WTC11 (cell line): ENCODE results near the gene CDK10. TPM values are rescaled to one million over a fixed set of nuclear protein-coding genes. Genes with fewer than 3 reads are reported as not detected.

Experiments used
- ATAC-seq: fragments of 200-7000 bp; cut with Tn5 transposase; 2 replicates; pipeline ENCODE4 v1.10.0; 2021; ENCODE audit warnings: mild to moderate bottlenecking, moderate library complexity
- CTCF ChIA-PET: fragments of 300-600 bp; sonication (Branson Sonifier 250); formaldehyde crosslinking; loops from one replicate; lab custom pipeline; 2021; ENCODE audit warnings: antibody characterized with exemption; lab: Charles Lee
- POLR2A ChIA-PET: fragments of 350-600 bp; sonication (Branson Sonifier 250); formaldehyde crosslinking; loops from one replicate; lab custom pipeline; 2021; ENCODE audit warnings: antibody characterized with exemption; lab: Charles Lee
- DNase-seq: peaks from one replicate; pipeline ENCODE4 v3.0.0; 2021; ENCODE audit warnings: low spot score
- H3K27ac Mint-ChIP-seq: 2 replicates; pipeline ENCODE4 v1.8.0; 2021; ENCODE audit warnings: mixed read lengths
- H3K27me3 Mint-ChIP-seq: 2 replicates; pipeline ENCODE4 v1.8.0; 2021; ENCODE audit warnings: low read depth, mild to moderate bottlenecking, moderate library complexity, mixed read lengths
- H3K36me3 Mint-ChIP-seq: 2 replicates; pipeline ENCODE4 v1.8.0; 2021; ENCODE audit warnings: mixed read lengths
- H3K4me1 Mint-ChIP-seq: 2 replicates; pipeline ENCODE4 v1.8.0; 2022; ENCODE audit warnings: mixed read lengths
- H3K4me3 Mint-ChIP-seq: 2 replicates; pipeline ENCODE4 v1.8.0; 2021; ENCODE audit warnings: mild to moderate bottlenecking, moderate library complexity, mixed read lengths
- H3K9me3 Mint-ChIP-seq: 2 replicates; pipeline ENCODE4 v1.8.0; 2021; ENCODE audit warnings: mixed read lengths
- CREB1 ChIP-seq: sonication (generic); formaldehyde crosslinking; IDR thresholded peaks from 2 replicates; pipeline ENCODE4 v1.8.0; 2023; ENCODE audit warnings: mild to moderate bottlenecking, missing genetic modification reagents
- ETV6 ChIP-seq: sonication (generic); formaldehyde crosslinking; IDR thresholded peaks from 2 replicates; pipeline ENCODE4 v1.8.1; 2022; ENCODE audit warnings: mild to moderate bottlenecking, missing genetic modification reagents
- FOXK1 ChIP-seq: sonication (generic); formaldehyde crosslinking; IDR thresholded peaks from 2 replicates; pipeline ENCODE4 v1.8.0; 2022; ENCODE audit warnings: mild to moderate bottlenecking, moderate library complexity, missing genetic modification reagents
- GABPB1 ChIP-seq: sonication (generic); formaldehyde crosslinking; IDR thresholded peaks from 2 replicates; pipeline ENCODE4 v1.8.1; 2023; ENCODE audit warnings: mild to moderate bottlenecking, missing genetic modification reagents
- GTF2I ChIP-seq: fragments of 250-450 bp; sonication (Bioruptor Pico); conservative IDR thresholded peaks from 2 replicates; pipeline ENCODE4 v1.4.0; 2021; ENCODE audit warnings: mild to moderate bottlenecking
- IRF1 ChIP-seq: sonication (generic); formaldehyde crosslinking; IDR thresholded peaks from 2 replicates; pipeline ENCODE4 v1.8.0; 2023; ENCODE audit warnings: missing genetic modification reagents
- MAX ChIP-seq: sonication (generic); formaldehyde crosslinking; IDR thresholded peaks from 2 replicates; pipeline ENCODE4 v1.8.0; 2022; ENCODE audit warnings: mild to moderate bottlenecking, missing genetic modification reagents
- MYBL2 ChIP-seq: sonication (generic); formaldehyde crosslinking; IDR thresholded peaks from 2 replicates; pipeline ENCODE4 v1.8.1; 2023; ENCODE audit warnings: mild to moderate bottlenecking, moderate library complexity, missing genetic modification reagents
- NFYB ChIP-seq: sonication (generic); formaldehyde crosslinking; conservative IDR thresholded peaks from 2 replicates; pipeline ENCODE4 v1.8.0; 2022; ENCODE audit warnings: low read depth, missing genetic modification reagents
- NR2C2 ChIP-seq: sonication (generic); formaldehyde crosslinking; IDR thresholded peaks from 2 replicates; pipeline ENCODE4 v1.8.0; 2022; ENCODE audit warnings: mild to moderate bottlenecking, missing genetic modification reagents
- RORB ChIP-seq: fragments of 250-450 bp; sonication (Bioruptor Pico); IDR thresholded peaks from 2 replicates; pipeline ENCODE4 v1.9.0; 2021; ENCODE audit warnings: mild to moderate bottlenecking
- SP1 ChIP-seq: sonication (generic); formaldehyde crosslinking; conservative IDR thresholded peaks from 2 replicates; pipeline ENCODE4 v1.8.1; 2022; ENCODE audit warnings: missing genetic modification reagents
- STAT6 ChIP-seq: sonication (generic); formaldehyde crosslinking; conservative IDR thresholded peaks from 2 replicates; pipeline ENCODE4 v1.8.1; 2023; ENCODE audit warnings: mild to moderate bottlenecking, low read depth, missing genetic modification reagents, moderate library complexity
- TCF7 ChIP-seq: sonication (generic); formaldehyde crosslinking; IDR thresholded peaks from 2 replicates; pipeline ENCODE4 v1.8.0; 2022; ENCODE audit warnings: mild to moderate bottlenecking, low read depth, missing genetic modification reagents, moderate library complexity
- ZNF219 ChIP-seq: sonication (generic); formaldehyde crosslinking; IDR thresholded peaks from 2 replicates; pipeline ENCODE4 v1.8.0; 2023; ENCODE audit warnings: missing genetic modification reagents, mild to moderate bottlenecking, borderline replicate concordance
- ZNF232 ChIP-seq: sonication (generic); formaldehyde crosslinking; IDR thresholded peaks from 2 replicates; pipeline ENCODE4 v1.8.0; 2022; ENCODE audit warnings: mild to moderate bottlenecking, missing genetic modification reagents
- ZNF671 ChIP-seq: fragments of 250-450 bp; sonication (Bioruptor Pico); IDR thresholded peaks from 2 replicates; pipeline ENCODE4 v1.8.0; 2021; ENCODE audit warnings: mild to moderate bottlenecking
- total RNA-seq: library from RNA; stranded (reverse); gene quantifications from 3 replicates; pipeline ENCODE4 v1.2.3, GENCODE V29; 2021
- TF ChIP-seq, protein P1 (sequence below): fragments of 250-450 bp; sonication (Bioruptor Pico); IDR thresholded peaks from 2 replicates; pipeline ENCODE4 v1.9.0; 2021; ENCODE audit warnings: mild to moderate bottlenecking
- TF ChIP-seq, protein P2 (sequence below): sonication (generic); formaldehyde crosslinking; IDR thresholded peaks from 2 replicates; pipeline ENCODE4 v1.8.1; 2023; ENCODE audit warnings: mild to moderate bottlenecking, missing genetic modification reagents, borderline replicate concordance
- TF ChIP-seq, protein P3 (sequence below): sonication (generic); formaldehyde crosslinking; IDR thresholded peaks from 2 replicates; pipeline ENCODE4 v1.8.0; 2022; ENCODE audit warnings: mild to moderate bottlenecking, missing genetic modification reagents

The CDK10 gene
- total RNA-seq, 1 experiment from 2014 or later: 102 TPM

DNA sequence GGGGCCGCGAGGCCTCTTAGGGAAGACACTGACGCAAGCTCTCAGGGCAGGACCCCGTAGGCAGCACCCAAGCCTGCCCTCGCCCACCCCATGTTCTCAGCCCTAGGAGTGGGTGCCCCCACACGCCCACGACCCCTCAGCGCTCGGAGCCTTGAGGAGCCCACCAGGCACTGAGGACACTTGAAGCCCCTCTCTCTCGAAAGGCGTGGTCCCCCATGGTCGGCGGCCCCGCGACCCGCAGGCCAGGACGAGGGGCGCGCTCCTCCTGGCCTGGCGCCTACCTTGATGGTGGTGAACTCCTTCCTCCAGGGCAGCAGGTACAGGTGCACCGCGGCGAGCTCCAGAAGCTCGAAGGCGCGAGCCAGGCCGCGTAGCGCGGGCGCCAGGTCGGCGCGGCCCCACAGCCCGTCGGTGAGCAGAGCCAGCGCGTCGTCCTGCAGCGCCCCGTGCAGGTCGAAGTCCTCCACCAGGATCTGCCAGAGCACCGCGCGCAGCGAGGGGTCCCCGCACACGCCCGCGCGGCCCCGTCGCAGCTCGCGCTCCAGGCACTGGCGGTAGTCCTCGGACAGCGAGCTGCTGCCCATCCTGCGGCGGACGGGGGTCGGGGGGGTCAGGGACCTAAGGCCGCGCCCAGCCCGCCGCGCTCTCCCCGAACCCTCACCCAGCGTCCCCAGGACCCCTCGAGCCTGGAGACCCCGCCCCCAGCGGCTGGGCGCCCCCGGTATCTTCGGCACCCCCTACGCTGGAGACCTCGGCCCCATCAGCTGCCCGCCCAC lies 14.3 kb downstream of the CDK10 start (continued):
- TF ChIP-seq MAX (CRISPR knock-in tag): peak; percentile 25; the same call in 1 of the 2 replicates
- TF ChIP-seq ETV6 (CRISPR knock-in tag): no peak
- TF ChIP-seq RORB (CRISPR knock-in tag): no peak
- TF ChIP-seq, protein P1, sequence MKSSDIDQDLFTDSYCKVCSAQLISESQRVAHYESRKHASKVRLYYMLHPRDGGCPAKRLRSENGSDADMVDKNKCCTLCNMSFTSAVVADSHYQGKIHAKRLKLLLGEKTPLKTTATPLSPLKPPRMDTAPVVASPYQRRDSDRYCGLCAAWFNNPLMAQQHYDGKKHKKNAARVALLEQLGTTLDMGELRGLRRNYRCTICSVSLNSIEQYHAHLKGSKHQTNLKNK (CRISPR knock-in tag): no peak
- no peak for TF ChIP-seq ZNF219 (CRISPR knock-in tag)
- TF ChIP-seq NFYB (CRISPR knock-in tag): no peak
- no peak for TF ChIP-seq ZNF671
- TF ChIP-seq, protein P2, sequence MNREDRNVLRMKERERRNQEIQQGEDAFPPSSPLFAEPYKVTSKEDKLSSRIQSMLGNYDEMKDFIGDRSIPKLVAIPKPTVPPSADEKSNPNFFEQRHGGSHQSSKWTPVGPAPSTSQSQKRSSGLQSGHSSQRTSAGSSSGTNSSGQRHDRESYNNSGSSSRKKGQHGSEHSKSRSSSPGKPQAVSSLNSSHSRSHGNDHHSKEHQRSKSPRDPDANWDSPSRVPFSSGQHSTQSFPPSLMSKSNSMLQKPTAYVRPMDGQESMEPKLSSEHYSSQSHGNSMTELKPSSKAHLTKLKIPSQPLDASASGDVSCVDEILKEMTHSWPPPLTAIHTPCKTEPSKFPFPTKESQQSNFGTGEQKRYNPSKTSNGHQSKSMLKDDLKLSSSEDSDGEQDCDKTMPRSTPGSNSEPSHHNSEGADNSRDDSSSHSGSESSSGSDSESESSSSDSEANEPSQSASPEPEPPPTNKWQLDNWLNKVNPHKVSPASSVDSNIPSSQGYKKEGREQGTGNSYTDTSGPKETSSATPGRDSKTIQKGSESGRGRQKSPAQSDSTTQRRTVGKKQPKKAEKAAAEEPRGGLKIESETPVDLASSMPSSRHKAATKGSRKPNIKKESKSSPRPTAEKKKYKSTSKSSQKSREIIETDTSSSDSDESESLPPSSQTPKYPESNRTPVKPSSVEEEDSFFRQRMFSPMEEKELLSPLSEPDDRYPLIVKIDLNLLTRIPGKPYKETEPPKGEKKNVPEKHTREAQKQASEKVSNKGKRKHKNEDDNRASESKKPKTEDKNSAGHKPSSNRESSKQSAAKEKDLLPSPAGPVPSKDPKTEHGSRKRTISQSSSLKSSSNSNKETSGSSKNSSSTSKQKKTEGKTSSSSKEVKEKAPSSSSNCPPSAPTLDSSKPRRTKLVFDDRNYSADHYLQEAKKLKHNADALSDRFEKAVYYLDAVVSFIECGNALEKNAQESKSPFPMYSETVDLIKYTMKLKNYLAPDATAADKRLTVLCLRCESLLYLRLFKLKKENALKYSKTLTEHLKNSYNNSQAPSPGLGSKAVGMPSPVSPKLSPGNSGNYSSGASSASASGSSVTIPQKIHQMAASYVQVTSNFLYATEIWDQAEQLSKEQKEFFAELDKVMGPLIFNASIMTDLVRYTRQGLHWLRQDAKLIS: no peak
- no peak for TF ChIP-seq MYBL2 (CRISPR knock-in tag)
- TF ChIP-seq GTF2I (CRISPR knock-in tag): no peak
- TF ChIP-seq IRF1 (CRISPR knock-in tag): no peak
- TF ChIP-seq, protein P3, sequence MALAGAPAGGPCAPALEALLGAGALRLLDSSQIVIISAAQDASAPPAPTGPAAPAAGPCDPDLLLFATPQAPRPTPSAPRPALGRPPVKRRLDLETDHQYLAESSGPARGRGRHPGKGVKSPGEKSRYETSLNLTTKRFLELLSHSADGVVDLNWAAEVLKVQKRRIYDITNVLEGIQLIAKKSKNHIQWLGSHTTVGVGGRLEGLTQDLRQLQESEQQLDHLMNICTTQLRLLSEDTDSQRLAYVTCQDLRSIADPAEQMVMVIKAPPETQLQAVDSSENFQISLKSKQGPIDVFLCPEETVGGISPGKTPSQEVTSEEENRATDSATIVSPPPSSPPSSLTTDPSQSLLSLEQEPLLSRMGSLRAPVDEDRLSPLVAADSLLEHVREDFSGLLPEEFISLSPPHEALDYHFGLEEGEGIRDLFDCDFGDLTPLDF (CRISPR knock-in tag): no peak
- no peak for TF ChIP-seq CREB1
- TF ChIP-seq NR2C2: no peak
- TF ChIP-seq SP1 (CRISPR knock-in tag): no peak; the same call in 1 of the 2 replicates

GRCh38 chr16:89701425-89702406 lies 15.2 kb downstream of the CDK10 start, which contains the start of gene SPATA2L:
TSS of gene SPATA2L (minus strand) at chr16:89701705. CDS start at chr16:89701232, 473 bp downstream.
- ATAC-seq (peak; percentile 76), DNase-seq (peak; percentile 99)
- H3K9me3 Mint-ChIP-seq: no peaks in the 10 kb centered on the region
- peaks cover 34% of the 10 kb centered on the region for H3K27me3 Mint-ChIP-seq
- CTCF ChIA-PET: interaction anchor here (0.5 to 3.6 kb wide), 7 partner anchors 9 to 1142 kb away, joined by 3 to 36 read pairs (median 4); partner anchors contain the start of gene CDK10
- peaks cover 16% of the 10 kb centered on the region for H3K4me1 Mint-ChIP-seq
- POLR2A ChIA-PET: interaction anchor here (2.6 kb wide), 1 partner anchor 10 kb away, joined by 18 read pairs; no protein-coding TSS in a partner anchor
- peak within 1 kb of the TSS; percentile 64 for H3K4me3 Mint-ChIP-seq
- no peak within 1 kb of the TSS for H3K27ac Mint-ChIP-seq
- H3K36me3 Mint-ChIP-seq: peaks cover 3% of the 10 kb centered on the region; the same call in 1 of the 2 replicates
- TF ChIP-seq TCF7 (CRISPR knock-in tag) (no peak), FOXK1 (0 out of 2 replicates have a peak, but pooled peaks have one; percentile 20), ZNF232 (CRISPR knock-in tag) (0 out of 2 replicates have a peak, but pooled peaks have one; percentile 13), ETV6 (CRISPR knock-in tag) (peak; percentile 45; the same call in 1 of the 2 replicates), NFYB (CRISPR knock-in tag) (peak; percentile 26; the same call in 1 of the 2 replicates), MAX (CRISPR knock-in tag) (peak; percentile 79), GABPB1 (CRISPR knock-in tag) (no peak; the same call in 1 of the 2 replicates), STAT6 (CRISPR knock-in tag) (no peak), SP1 (CRISPR knock-in tag) (peak; percentile 92)
